ENCODE results near the gene GALNT18. TPM values are rescaled to one million over a fixed set of nuclear protein-coding genes. Genes with fewer than 3 reads are reported as not detected.

Gene GALNT18
- total RNA-seq, 1 experiment from 2014 or later = 1.7 TPM

- no CpG with 5 or more reads among the region's 5 CpGs for WGBS (ENCODE audit: extremely low coverage, insufficient read length, low lambda C conversion rate)
- no peak overlapping the region for H3K9ac ChIP-seq (ENCODE audit: extremely low read depth, insufficient read length, low read length)
- peak overlapping the region in 1 of 3 experiments; percentile 41; a peak in 1 of 7 replicates for H3K27ac Mint-ChIP-seq
- H3K9me3 Mint-ChIP-seq = no peaks in the 10 kb centered on the region; a peak in 1 of 5 replicates
- H3K79me2 ChIP-seq (ENCODE audit: insufficient read depth, low read length) = no peaks in the 10 kb centered on the region
- no peaks in the 10 kb centered on the region for H3K9me3 ChIP-seq (ENCODE audit: control insufficient read depth, low read depth, low read length)
- no peak overlapping the region for H4K8ac ChIP-seq (replicated peaks; ENCODE audit: insufficient read length, low read depth, low read length)
- no peak overlapping the region for H2BK20ac ChIP-seq (ENCODE audit: low read depth, low read length, poor library complexity, severe bottlenecking)
- no peak overlapping the region for H2BK120ac ChIP-seq (ENCODE audit: low read depth, low read length, poor library complexity, severe bottlenecking)
- peaks cover 2% of the 10 kb centered on the region for H4K20me1 ChIP-seq (ENCODE audit: control insufficient read depth, insufficient read depth, insufficient read length)
- no peak overlapping the region for H3K4me2 ChIP-seq (ENCODE audit: insufficient read depth, insufficient read length, low read length)
- no peaks in the 10 kb centered on the region for H3K4me1 ChIP-seq (ENCODE audit: insufficient read depth, low read length)
- no peak overlapping the region for H3T11ph ChIP-seq (ENCODE audit: low read length)
- H2BK5ac ChIP-seq (ENCODE audit: insufficient read length, low read length) = no peak overlapping the region
- no peak overlapping the region for H3K14ac ChIP-seq (ENCODE audit: insufficient read depth, low read length)
- H3K56ac ChIP-seq (ENCODE audit: insufficient read length, low read depth, low read length) = no peak overlapping the region
- no peaks in the 10 kb centered on the region; the same call in 1 of the 2 replicates for H3K27me3 Mint-ChIP-seq (ENCODE audit: low read depth)
- no peak overlapping the region for H2BK15ac ChIP-seq (ENCODE audit: low read depth, low read length)
- H2AK5ac ChIP-seq (ENCODE audit: insufficient read length, low read length) = no peak overlapping the region
- H3K36me3 Mint-ChIP-seq (ENCODE audit: insufficient read depth in 1 of 3, low read depth in 3 of 3) = no peaks in the 10 kb centered on the region; a peak in 1 of 7 replicates
- no peak overlapping the region for H3K4ac ChIP-seq (ENCODE audit: low read depth, low read length)
- no peak overlapping the region for H3K18ac ChIP-seq (ENCODE audit: insufficient read length, low read depth, low read length)
- no peak overlapping the region for H4K91ac ChIP-seq (ENCODE audit: insufficient read length, low read depth, low read length)
- no peak for TF ChIP-seq CTCF (conservative IDR thresholded peaks at IDR 0.05)
- no peak overlapping the region for H3K23ac ChIP-seq (ENCODE audit: insufficient read length, low read depth, low read length)
- no peaks in the 10 kb centered on the region for H3K79me1 ChIP-seq (ENCODE audit: insufficient read depth, low read depth, low read length, poor library complexity, severe bottlenecking)
- H3K27me3 ChIP-seq (ENCODE audit: insufficient read depth, low read length) = no peaks in the 10 kb centered on the region
- H2BK12ac ChIP-seq (ENCODE audit: insufficient read length, low read depth, low read length) = no peak overlapping the region
- no peak overlapping the region for H3K4me3 Mint-ChIP-seq
- no peak for DNase-seq
- H3K27ac ChIP-seq (ENCODE audit: insufficient read length, low read depth, low read length) = no peak overlapping the region
- H4K5ac ChIP-seq (ENCODE audit: insufficient read length, low read depth, low read length) = no peak overlapping the region
- H2AFZ ChIP-seq (ENCODE audit: low read length) = no peak overlapping the region
- H3K4me1 Mint-ChIP-seq = peaks cover 23 to 24% of the 10 kb centered on the region in 2 experiments
- H3K23me2 ChIP-seq (ENCODE audit: insufficient read length, low read depth, low read length, poor library complexity, severe bottlenecking) = no peaks in the 10 kb centered on the region
These were observed 171.0 kb downstream of the GALNT18 start for GRCh38 chr11:11450744-11451362.
